ENCODE measurements around the gene STUB1. TPM values are rescaled to one million over a fixed set of nuclear protein-coding genes. Genes with fewer than 3 reads are reported as not detected.
A peak's percentile ranks its signal among the peaks of the same experiment; 100 is the strongest.

STUB1 gene
- total RNA-seq, 1 donor from 2014 or later, result 87.1 TPM

- H3K27ac Mint-ChIP-seq, result no peak within 1 kb of the TSS
- H3K4me3 Mint-ChIP-seq (ENCODE audit: low read depth), result peak within 1 kb of the TSS; percentile 24
- H3K27me3 Mint-ChIP-seq, result peaks cover 4% of the 10 kb centered on the region
- no peak for DNase-seq (ENCODE audit: low spot score, unreplicated experiment)
- TF ChIP-seq CTCF (IDR thresholded peaks at IDR 0.05; ENCODE audit: unreplicated experiment), result no peak
- no peaks in the 10 kb centered on the region for H3K4me1 Mint-ChIP-seq (ENCODE audit: low read depth)
- H3K9me3 Mint-ChIP-seq (ENCODE audit: low read depth), result no peaks in the 10 kb centered on the region
- H3K36me3 Mint-ChIP-seq (ENCODE audit: insufficient read depth), result no peaks in the 10 kb centered on the region
Measured at GRCh38 chr16:674968-675883, 5.0 kb upstream of the STUB1 start, which contains the start of gene RHBDL1. TSS of gene RHBDL1 (plus strand) at chr16:675671. CDS start at chr16:675791, 120 bp downstream.

GRCh38 chr16:675884-676564 is 4.2 kb upstream of the STUB1 start:
- Mint-ChIP-seq H3K36me3 (ENCODE audit: insufficient read depth) (no peaks in the 10 kb centered on the region), H3K9me3 (ENCODE audit: low read depth) (no peaks in the 10 kb centered on the region), H3K4me1 (ENCODE audit: low read depth) (peaks cover 2% of the 10 kb centered on the region), H3K4me3 (ENCODE audit: low read depth) (no peak overlapping the region), H3K27ac (no peak overlapping the region), H3K27me3 (peaks cover 4% of the 10 kb centered on the region)
- no peak for TF ChIP-seq CTCF (IDR thresholded peaks at IDR 0.05; ENCODE audit: unreplicated experiment)
- no peak for DNase-seq (ENCODE audit: low spot score, unreplicated experiment)

- no peak for DNase-seq (ENCODE audit: low spot score, unreplicated experiment)
- Mint-ChIP-seq H3K27me3 (peaks cover 4% of the 10 kb centered on the region), H3K27ac (no peak overlapping the region), H3K9me3 (ENCODE audit: low read depth) (no peaks in the 10 kb centered on the region), H3K36me3 (ENCODE audit: insufficient read depth) (no peaks in the 10 kb centered on the region), H3K4me3 (ENCODE audit: low read depth) (no peak overlapping the region), H3K4me1 (ENCODE audit: low read depth) (peaks cover 5% of the 10 kb centered on the region)
- TF ChIP-seq CTCF (IDR thresholded peaks at IDR 0.05; ENCODE audit: unreplicated experiment), result no peak
Measured at GRCh38 chr16:676565-676902, 3.7 kb upstream of the STUB1 start.

GRCh38 chr16:676913-677312 is 3.3 kb upstream of the STUB1 start:
- no peak for DNase-seq (ENCODE audit: low spot score, unreplicated experiment)
- H3K27ac Mint-ChIP-seq, result no peak overlapping the region
- H3K4me3 Mint-ChIP-seq (ENCODE audit: low read depth), result no peak overlapping the region

More at GRCh38 chr16:676913-677312, 3.3 kb upstream of the STUB1 start:
- H3K27me3 Mint-ChIP-seq, result peaks cover 4% of the 10 kb centered on the region
- TF ChIP-seq CTCF (IDR thresholded peaks at IDR 0.05; ENCODE audit: unreplicated experiment), result no peak
- peaks cover 6% of the 10 kb centered on the region for H3K4me1 Mint-ChIP-seq (ENCODE audit: low read depth)
- H3K9me3 Mint-ChIP-seq (ENCODE audit: low read depth), result no peaks in the 10 kb centered on the region
- H3K36me3 Mint-ChIP-seq (ENCODE audit: insufficient read depth), result peaks cover 3% of the 10 kb centered on the region
